Trophoblast cell (in vitro differentiated cells and primary cell): ENCODE data around the gene CLCN4.

Experiments used
- DNase-seq, 2 donors: peaks; one replicate each; pipeline ENCODE4 v3.0.0-alpha.2; 2016
- H2AFZ ChIP-seq: 2 replicates; pipeline ENCODE4 v1.6.1; 2013; ENCODE audit warnings: low read length, moderate library complexity, mild to moderate bottlenecking; ENCODE audit not compliant: insufficient read depth, poor library complexity
- H2AK5ac ChIP-seq: 2 replicates; pipeline ENCODE4 v1.6.1; 2013; ENCODE audit warnings: mild to moderate bottlenecking, low read length
- H2BK120ac ChIP-seq: 2 replicates; pipeline ENCODE4 v1.6.1; 2013; ENCODE audit warnings: low read length, mild to moderate bottlenecking, moderate library complexity; ENCODE audit not compliant: insufficient read depth, poor library complexity
- H2BK12ac ChIP-seq: 2 replicates; pipeline ENCODE4 v1.6.1; 2013; ENCODE audit warnings: mild to moderate bottlenecking, low read length, moderate library complexity
- H2BK5ac ChIP-seq: 2 replicates; pipeline ENCODE4 v1.6.1; 2013; ENCODE audit warnings: low read length, low read depth, moderate library complexity, mild to moderate bottlenecking; ENCODE audit not compliant: poor library complexity
- H3K14ac ChIP-seq: 2 replicates; pipeline ENCODE4 v1.6.1; 2013; ENCODE audit warnings: mild to moderate bottlenecking, low read length
- H3K18ac ChIP-seq: 2 replicates; pipeline ENCODE4 v1.6.1; 2013; ENCODE audit warnings: mild to moderate bottlenecking, low read length
- H3K23ac ChIP-seq: 2 replicates; pipeline ENCODE4 v1.6.1; 2013; ENCODE audit warnings: low read length
- H3K27ac ChIP-seq: 2 replicates; pipeline ENCODE4 v1.5.1; 2013; ENCODE audit warnings: low read depth, mild to moderate bottlenecking, inconsistent platforms, low read length, moderate library complexity
- H3K27me3 ChIP-seq: 2 replicates; pipeline ENCODE4 v1.6.1; 2013; ENCODE audit warnings: inconsistent platforms, mild to moderate bottlenecking, low read length, moderate library complexity; ENCODE audit not compliant: insufficient read depth
- H3K36me3 ChIP-seq, 2 experiments: 1 replicate in 1 of 2; 2 replicates in 1 of 2; pipeline ENCODE4 v1.6.1; 2013; ENCODE audit warnings: low read length in 2 of 2, mild to moderate bottlenecking in 2 of 2, moderate library complexity in 1 of 2; ENCODE audit not compliant: insufficient read depth in 2 of 2, control insufficient read depth in 1 of 2
- H3K4ac ChIP-seq: 2 replicates; pipeline ENCODE4 v1.6.1; 2013; ENCODE audit warnings: low read depth, mild to moderate bottlenecking, low read length, moderate library complexity
- H3K4me1 ChIP-seq, 2 experiments: 1 replicate in 1 of 2; 2 replicates in 1 of 2; pipeline ENCODE4 v1.6.1; 2013; ENCODE audit warnings: low read length in 2 of 2, mild to moderate bottlenecking in 2 of 2, moderate library complexity in 1 of 2; ENCODE audit not compliant: insufficient read depth in 2 of 2, control insufficient read depth in 1 of 2
- H3K4me2 ChIP-seq: 2 replicates; pipeline ENCODE4 v1.6.1; 2013; ENCODE audit warnings: inconsistent platforms, mild to moderate bottlenecking, low read length, moderate library complexity
- H3K4me3 ChIP-seq: 2 replicates; pipeline ENCODE4 v1.5.1; 2013; ENCODE audit warnings: mild to moderate bottlenecking, low read depth, low read length, inconsistent platforms
- H3K79me1 ChIP-seq: one replicate; pipeline ENCODE4 v1.6.1; 2013; ENCODE audit warnings: low read length
- H3K79me2 ChIP-seq: 2 replicates; pipeline ENCODE4 v1.6.1; 2013; ENCODE audit warnings: low read length, mild to moderate bottlenecking; ENCODE audit not compliant: control insufficient read depth, insufficient read depth, poor library complexity
- H3K9ac ChIP-seq: 2 replicates; pipeline ENCODE4 v1.6.1; 2013; ENCODE audit warnings: mild to moderate bottlenecking, low read length
- H3K9me3 ChIP-seq: 2 replicates; pipeline ENCODE4 v1.6.1; 2013; ENCODE audit warnings: low read depth, mild to moderate bottlenecking, control low read depth, inconsistent platforms, low read length; ENCODE audit not compliant: insufficient read depth
- H4K12ac ChIP-seq: 2 replicates; pipeline ENCODE4 v1.6.1; 2013; ENCODE audit warnings: low read depth, mild to moderate bottlenecking, low read length, moderate library complexity
- H4K8ac ChIP-seq: 2 replicates; pipeline ENCODE4 v1.6.1; 2013; ENCODE audit warnings: low read depth, mild to moderate bottlenecking, low read length, moderate library complexity
- H4K91ac ChIP-seq: one replicate; pipeline ENCODE4 v1.6.1; 2013; ENCODE audit warnings: low read depth, mild to moderate bottlenecking, low read length, moderate library complexity
- WGBS: extraction: QIAGEN DNeasy Blood & Tissue Kit; methylation state at CpG from one replicate; pipeline ENCODE4 v1.1.7; 2013; ENCODE audit warnings: missing lambda C conversion rate; ENCODE audit not compliant: insufficient read length, insufficient coverage; ENCODE audit errors: extremely low coverage; 5-methylcytosine and 5-hydroxymethylcytosine counted together

Gene CLCN4

DNA sequence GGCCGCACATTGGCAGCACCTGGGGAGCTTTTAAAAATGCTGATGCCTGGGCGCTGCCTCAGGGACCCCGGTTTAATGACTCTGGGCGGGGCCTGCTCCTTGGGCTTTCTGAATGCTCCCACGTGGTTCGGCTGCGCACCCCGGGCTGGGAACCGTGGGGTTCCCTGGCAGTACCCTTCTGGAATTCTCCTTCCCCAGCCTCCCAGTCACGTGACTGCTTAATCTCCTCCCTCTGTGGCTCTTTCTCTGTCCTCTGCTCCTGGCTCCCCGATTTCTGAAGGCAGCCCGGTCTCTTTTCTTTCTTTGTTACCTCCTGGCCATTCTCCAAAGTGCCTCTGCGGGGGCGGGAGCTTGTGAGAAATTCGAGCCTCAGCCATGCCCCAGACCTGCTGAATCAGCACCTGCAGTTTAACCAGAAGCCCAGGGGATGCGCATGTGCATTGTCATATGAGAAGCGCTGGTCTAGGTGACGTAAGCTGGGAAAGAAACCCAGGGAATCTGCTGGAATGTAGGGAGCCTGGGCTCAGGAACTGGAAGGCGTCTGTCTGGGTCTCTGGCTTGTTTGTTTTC is 16.6 kb downstream of the CLCN4 start:
- H3K14ac ChIP-seq: no peak overlapping the region
- peak overlapping the region; percentile 39 for H3K18ac ChIP-seq
- no peak overlapping the region for H2AK5ac ChIP-seq
- H3K23ac ChIP-seq: no peak overlapping the region
- no peak overlapping the region for H3K4me3 ChIP-seq
- no CpG with 5 or more reads among the region's 19 CpGs for WGBS
- peak overlapping the region; percentile 45 for H2BK120ac ChIP-seq
- H3K9me3 ChIP-seq: no peaks in the 10 kb centered on the region
- peak overlapping the region; percentile 97 for H3K27ac ChIP-seq
- H3K36me3 ChIP-seq: no peaks in the 10 kb centered on the region
- peak overlapping the region; percentile 65 for H4K8ac ChIP-seq
- peaks cover 22 to 26% of the 10 kb centered on the region in 2 experiments for H3K4me1 ChIP-seq
- H2BK12ac ChIP-seq: no peak overlapping the region
- peak; percentile 73 to 81 for DNase-seq
- H4K91ac ChIP-seq: peak overlapping the region; percentile 80
- peak overlapping the region; percentile 1 for H3K4ac ChIP-seq
- peak overlapping the region; percentile 69 for H3K9ac ChIP-seq
- H2BK5ac ChIP-seq: peak overlapping the region; percentile 19
- peak overlapping the region; percentile 52 for H2AFZ ChIP-seq
- H3K27me3 ChIP-seq: no peaks in the 10 kb centered on the region
- H4K12ac ChIP-seq: peak overlapping the region; percentile 1
- peaks cover 5% of the 10 kb centered on the region for H3K79me2 ChIP-seq
- H3K4me2 ChIP-seq: peak overlapping the region; percentile 70
- H3K79me1 ChIP-seq: peaks cover 24% of the 10 kb centered on the region

DNA sequence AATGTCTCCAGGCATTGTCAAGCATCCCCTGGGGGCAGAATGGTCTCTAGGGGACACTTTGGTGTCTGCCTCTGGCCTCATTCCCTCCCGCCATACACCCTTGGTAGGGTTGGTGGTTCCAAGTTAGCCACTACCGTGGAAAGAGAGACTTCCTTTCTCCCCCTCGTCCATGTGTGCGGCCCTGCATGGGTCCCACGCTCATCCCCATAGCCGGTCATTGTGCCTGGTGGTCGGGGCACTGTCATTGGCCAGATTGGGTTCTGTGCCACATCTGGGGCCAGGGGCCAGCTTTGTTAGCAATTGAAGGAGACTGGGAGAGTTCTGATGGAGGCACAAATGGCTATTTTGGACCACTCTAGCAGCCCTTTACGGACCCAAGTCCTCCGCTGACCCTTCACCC is 17.3 kb downstream of the CLCN4 start:
- H4K12ac ChIP-seq: no peak overlapping the region
- H3K18ac ChIP-seq: peak overlapping the region; percentile 81
- peak overlapping the region; percentile 67 for H2BK12ac ChIP-seq
- no peak overlapping the region for H2AK5ac ChIP-seq
- no peaks in the 10 kb centered on the region for H3K9me3 ChIP-seq
- WGBS: no CpG with 5 or more reads among the region's 9 CpGs
- no peaks in the 10 kb centered on the region for H3K36me3 ChIP-seq
- H4K8ac ChIP-seq: peak overlapping the region; percentile 63
- no peak overlapping the region for H3K9ac ChIP-seq
- peak overlapping the region; percentile 89 for H3K27ac ChIP-seq
- peak overlapping the region; percentile 64 for H3K14ac ChIP-seq
- no peak overlapping the region for H3K23ac ChIP-seq
- no peak overlapping the region for H3K4me3 ChIP-seq
- H4K91ac ChIP-seq: peak overlapping the region; percentile 72
- peaks cover 22 to 26% of the 10 kb centered on the region in 2 experiments for H3K4me1 ChIP-seq
- H3K4ac ChIP-seq: peak overlapping the region; percentile 27
- peaks cover 5% of the 10 kb centered on the region for H3K79me2 ChIP-seq
- peak overlapping the region; percentile 33 for H2AFZ ChIP-seq
- peak overlapping the region; percentile 39 for H3K4me2 ChIP-seq
- peak overlapping the region; percentile 62 for H2BK120ac ChIP-seq
- H2BK5ac ChIP-seq: peak overlapping the region; percentile 63
- no peaks in the 10 kb centered on the region for H3K27me3 ChIP-seq
- no peak for DNase-seq
- H3K79me1 ChIP-seq: peaks cover 24% of the 10 kb centered on the region

DNA sequence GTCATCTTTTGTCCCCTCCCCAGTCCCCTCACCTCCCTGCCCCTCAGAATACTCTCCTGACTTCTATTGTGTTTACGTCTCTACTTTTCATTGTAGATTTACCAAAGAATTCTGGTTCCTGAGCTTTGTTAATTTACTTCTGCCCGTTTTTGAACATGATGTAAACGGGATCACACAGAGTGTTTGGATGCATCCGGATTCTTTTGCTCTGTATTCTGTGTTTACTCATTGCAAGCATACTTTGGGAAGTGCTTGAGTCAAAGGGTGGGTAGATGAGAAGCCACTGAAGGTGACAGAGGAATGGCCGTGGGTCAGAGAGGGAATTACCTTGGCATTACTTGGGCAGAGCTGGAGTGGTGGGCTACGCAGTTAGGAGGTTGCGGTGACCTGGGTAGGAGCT is 18.0 kb downstream of the CLCN4 start:
- Histone ChIP-seq H2BK5ac (peak overlapping the region; percentile 61), H3K4me2 (no peak overlapping the region), H4K12ac (peak overlapping the region; percentile 36), H3K79me2 (peaks cover 5% of the 10 kb centered on the region), H2AFZ (no peak overlapping the region), H3K4ac (peak overlapping the region; percentile 83), H3K14ac (peak overlapping the region; percentile 66), H3K36me3 (no peaks in the 10 kb centered on the region), H4K91ac (peak overlapping the region; percentile 72), H3K18ac (peak overlapping the region; percentile 64), H2BK12ac (peak overlapping the region; percentile 82), H3K4me3 (no peak overlapping the region), H3K27me3 (no peaks in the 10 kb centered on the region), H3K9ac (no peak overlapping the region), H3K79me1 (peaks cover 24% of the 10 kb centered on the region), H3K23ac (no peak overlapping the region), H3K27ac (no peak overlapping the region), H3K4me1 (peaks cover 22 to 26% of the 10 kb centered on the region in 2 experiments), H2AK5ac (peak overlapping the region; percentile 84), H4K8ac (no peak overlapping the region), H3K9me3 (no peaks in the 10 kb centered on the region), H2BK120ac (peak overlapping the region; percentile 62)
- DNase-seq: peak in 1 of 2 donors; percentile 31
- no CpG with 5 or more reads among the region's 7 CpGs for WGBS

DNA sequence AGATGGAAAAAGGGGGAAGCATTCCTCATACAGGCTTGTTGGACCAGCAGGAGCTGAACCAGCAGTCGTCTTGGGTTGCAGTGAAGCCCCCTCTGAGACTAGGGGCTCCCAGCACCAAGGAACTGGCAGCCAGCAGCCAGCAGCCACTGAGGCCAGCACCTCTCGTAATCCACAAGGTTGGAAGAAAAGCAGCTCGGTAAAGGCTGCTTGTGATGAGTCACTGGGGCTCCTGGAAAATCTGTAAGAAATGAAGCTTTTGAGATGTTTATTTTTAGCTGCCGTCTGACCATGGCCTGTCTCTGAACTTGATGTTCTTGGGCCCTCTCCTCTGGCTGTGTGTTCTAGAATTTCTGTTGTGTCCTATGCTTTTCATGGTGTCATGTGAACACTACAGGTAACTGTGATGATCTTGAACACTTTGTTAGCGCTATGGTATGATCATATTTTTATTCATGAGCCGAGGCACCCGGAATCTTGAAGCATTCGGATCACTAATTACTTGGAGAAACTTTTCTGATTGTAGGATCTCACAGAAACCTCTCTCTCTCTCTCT is 18.6 kb downstream of the CLCN4 start:
- H3K4me1 ChIP-seq: peaks cover 22 to 26% of the 10 kb centered on the region in 2 experiments
- no peak overlapping the region for H3K9ac ChIP-seq
- DNase-seq: peak in 1 of 2 donors; percentile 29
- H3K36me3 ChIP-seq: no peaks in the 10 kb centered on the region
- peak overlapping the region; percentile 61 for H2BK5ac ChIP-seq
- H3K14ac ChIP-seq: peak overlapping the region; percentile 66
- H2AK5ac ChIP-seq: peak overlapping the region; percentile 84
- H3K4me2 ChIP-seq: no peak overlapping the region
- peak overlapping the region; percentile 83 for H3K4ac ChIP-seq
- H3K27ac ChIP-seq: peak overlapping the region; percentile 34
- H3K9me3 ChIP-seq: no peaks in the 10 kb centered on the region
- H3K4me3 ChIP-seq: no peak overlapping the region
- H2BK120ac ChIP-seq: peak overlapping the region; percentile 5
- H3K18ac ChIP-seq: peak overlapping the region; percentile 64
- H3K23ac ChIP-seq: no peak overlapping the region
- peaks cover 24% of the 10 kb centered on the region for H3K79me1 ChIP-seq
- H4K8ac ChIP-seq: no peak overlapping the region
- H3K27me3 ChIP-seq: no peaks in the 10 kb centered on the region
- H3K79me2 ChIP-seq: peaks cover 5% of the 10 kb centered on the region
- peak overlapping the region; percentile 82 for H2BK12ac ChIP-seq
- peak overlapping the region; percentile 71 for H4K91ac ChIP-seq
- peak overlapping the region; percentile 36 for H4K12ac ChIP-seq
- WGBS: no CpG with 5 or more reads among the region's 8 CpGs
- H2AFZ ChIP-seq: no peak overlapping the region
